Smooth muscle cell (in vitro differentiated cells): Measurements from ENCODE around the gene DIRAS3. TPM values are rescaled to one million over a fixed set of nuclear protein-coding genes. Genes with fewer than 3 reads are reported as not detected.

Experiments
- DNase-seq: peaks from one replicate; lab custom pipeline; 2025; ENCODE audit not compliant: unreplicated experiment; lab: John Stamatoyannopoulos, UW
- H2AFZ ChIP-seq: fragments of 200-600 bp; sonication (generic); 2 replicates; pipeline ENCODE4 v1.6.0; 2016; ENCODE audit warnings: antibody characterized with exemption, low read depth, mild to moderate bottlenecking
- H3F3A ChIP-seq: fragments of 200-600 bp; sonication (generic); 2 replicates; pipeline ENCODE4 v1.6.0; 2017; ENCODE audit warnings: antibody characterized with exemption, low read depth
- H3K27ac ChIP-seq: fragments of 200-600 bp; sonication (generic); 2 replicates; pipeline ENCODE4 v1.5.1; 2016; ENCODE audit warnings: low read depth, mild to moderate bottlenecking
- H3K27me3 ChIP-seq: fragments of 200-600 bp; sonication (generic); 2 replicates; pipeline ENCODE4 v1.6.1; 2016; ENCODE audit warnings: low read depth, mild to moderate bottlenecking
- H3K36me3 ChIP-seq: fragments of 200-600 bp; sonication (generic); 2 replicates; pipeline ENCODE4 v1.5.1; 2016; ENCODE audit warnings: low read depth
- H3K4me1 ChIP-seq: fragments of 200-600 bp; sonication (generic); 2 replicates; pipeline ENCODE4 v1.5.1; 2016; ENCODE audit warnings: low read depth
- H3K4me2 ChIP-seq: fragments of 200-600 bp; sonication (generic); 2 replicates; pipeline ENCODE4 v1.6.0; 2016; ENCODE audit warnings: mild to moderate bottlenecking
- H3K4me3 ChIP-seq: fragments of 200-600 bp; sonication (generic); 2 replicates; pipeline ENCODE4 v1.5.1; 2016; ENCODE audit warnings: mild to moderate bottlenecking
- H3K79me2 ChIP-seq: fragments of 200-600 bp; sonication (generic); 2 replicates; pipeline ENCODE4 v1.6.0; 2016; ENCODE audit warnings: low read depth, mild to moderate bottlenecking
- H3K9ac ChIP-seq: fragments of 200-600 bp; sonication (generic); 2 replicates; pipeline ENCODE4 v1.6.0; 2016; ENCODE audit warnings: low read depth
- H3K9me3 ChIP-seq: fragments of 200-600 bp; sonication (generic); replicated peaks from 2 replicates; pipeline ENCODE4 v1.5.1; 2016; ENCODE audit warnings: low read depth
- H4K20me1 ChIP-seq: fragments of 200-600 bp; sonication (generic); 2 replicates; pipeline ENCODE4 v1.6.0; 2016; ENCODE audit warnings: low read depth
- CTCF ChIP-seq: fragments of 200-600 bp; sonication (generic); IDR thresholded peaks from 2 replicates; pipeline ENCODE4 v1.5.1; 2017; ENCODE audit warnings: borderline replicate concordance, mild to moderate bottlenecking, antibody characterized with exemption; ENCODE audit not compliant: insufficient read depth, poor library complexity, severe bottlenecking
- WGBS: methylation state at CpG from one replicate; pipeline ENCODE4 v1.1.7; 2016; ENCODE audit warnings: low lambda C conversion rate; 5-methylcytosine and 5-hydroxymethylcytosine counted together
- polyA plus RNA-seq: library from polyadenylated mRNA; unstranded; fragments of >200 nt; fragmentation: Nextera tagmentation; extraction: Ambion mirVana; gene quantifications from 2 replicates; pipeline ENCODE4 v1.2.1, GENCODE V29; 2016
- total RNA-seq: library from RNA; depleted of rRNA; stranded (reverse); fragments of >200 nt; gene quantifications from 2 replicates; pipeline ENCODE4 v1.2.3, GENCODE V29; 2014

DIRAS3 gene
- total and polyA plus RNA-seq, 2 experiments from 2014 or later, result 1.1 to 6.0 TPM

- Histone ChIP-seq H3K36me3 (no peaks in the 10 kb centered on the region), H3K9ac (no peak overlapping the region), H3K9me3 (no peaks in the 10 kb centered on the region), H3K27me3 (no peaks in the 10 kb centered on the region), H2AFZ (no peak overlapping the region), H3F3A (no peaks in the 10 kb centered on the region), H3K79me2 (no peaks in the 10 kb centered on the region), H3K4me2 (no peak overlapping the region), H3K4me1 (no peaks in the 10 kb centered on the region), H3K27ac (no peak overlapping the region), H4K20me1 (no peaks in the 10 kb centered on the region), H3K4me3 (no peak overlapping the region)
- TF ChIP-seq CTCF, result no peak
- DNase-seq, result no peak
- 0% methylated on average over 1 of the region's 1 CpG for WGBS
These were observed 50.2 kb downstream of the DIRAS3 start for GRCh38 chr1:68000191-68000590.

- TF ChIP-seq CTCF, result no peak
- Histone ChIP-seq H4K20me1 (no peaks in the 10 kb centered on the region), H3K27me3 (no peaks in the 10 kb centered on the region), H3K36me3 (no peaks in the 10 kb centered on the region), H3F3A (no peaks in the 10 kb centered on the region), H3K27ac (no peak overlapping the region), H3K9ac (no peak overlapping the region), H2AFZ (no peak overlapping the region), H3K4me1 (no peaks in the 10 kb centered on the region), H3K4me3 (no peak overlapping the region), H3K79me2 (no peaks in the 10 kb centered on the region), H3K9me3 (no peaks in the 10 kb centered on the region), H3K4me2 (no peak overlapping the region)
- 97% methylated on average over 2 of the region's 2 CpGs for WGBS
- no peak for DNase-seq
These were observed 52.7 kb downstream of the DIRAS3 start for GRCh38 chr1:67997746-67998145.

Other genes starting within 250 kb of the DIRAS3 start
- gene GNG12, start 217.2 kb downstream of the DIRAS3 start, total RNA-seq, result 86.6 and 95.2 TPM in 2 replicates
- 47.5 and 54.6 TPM in 2 replicates for gene GNG12, start 217.2 kb downstream of the DIRAS3 start, polyA plus RNA-seq
- 92.5 and 112 TPM in 2 replicates for gene WLS, start 181.9 kb upstream of the DIRAS3 start, total RNA-seq
- gene WLS, start 181.9 kb upstream of the DIRAS3 start, polyA plus RNA-seq, result 58.1 and 93.2 TPM in 2 replicates